ENCODE measurements around the gene KRTAP19-8. TPM values are rescaled to one million over a fixed set of nuclear protein-coding genes. Genes with fewer than 3 reads are reported as not detected.

KRTAP19-8 gene
- polyA plus RNA-seq, 1 of the 3 experiments (the other 2 are of a cell fraction) = not detected

DNA sequence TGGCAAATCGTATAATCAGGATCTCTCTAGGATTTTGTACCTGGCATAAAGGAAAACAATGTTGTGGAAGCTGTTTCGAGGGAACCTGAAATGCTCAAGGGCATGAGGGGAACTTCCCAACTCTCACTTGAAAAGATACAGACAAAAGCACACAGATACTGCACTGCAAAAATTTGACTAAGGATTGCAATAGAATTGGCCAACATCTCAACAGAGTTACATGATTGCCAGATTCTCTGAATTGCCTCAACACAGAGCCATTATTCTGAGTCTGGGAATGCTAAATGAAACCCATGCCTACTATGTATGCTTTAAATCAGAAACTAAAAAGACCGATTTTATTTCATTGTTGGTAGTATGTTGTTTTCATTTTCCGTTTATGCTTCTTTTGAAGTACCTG lies 16.0 kb downstream of the KRTAP19-8 start:
- H3K4me2 ChIP-seq = no peak overlapping the region
- no peak overlapping the region for H3K4me3 ChIP-seq (ENCODE audit: low read depth in 2 of 2, low read length in 1 of 2)
- no peaks in the 10 kb centered on the region for H4K20me1 ChIP-seq (ENCODE audit: insufficient read depth)
- no peaks in the 10 kb centered on the region for H3K79me2 ChIP-seq (ENCODE audit: insufficient read depth)
- no peaks in the 10 kb centered on the region for H3K36me3 ChIP-seq (replicated peaks in 1 of 2; ENCODE audit: control insufficient read depth in 1 of 2, insufficient read depth in 2 of 2, low read length in 1 of 2)
- ChIA-PET CTCF (no interaction called here), POLR2A (no interaction called here)
- H3F3A ChIP-seq (replicated peaks; ENCODE audit: insufficient read depth) = no peaks in the 10 kb centered on the region
- DNase-seq = no peak
- no peaks in the 10 kb centered on the region for H3K9me2 ChIP-seq
- no peak overlapping the region for H2AFZ ChIP-seq (ENCODE audit: low read depth)
- TF ChIP-seq NFIC (IDR thresholded peaks at IDR 0.05; ENCODE audit: borderline replicate concordance) = no peak
- TF ChIP-seq TEAD4 (IDR thresholded peaks at IDR 0.05; ENCODE audit: borderline replicate concordance, insufficient read depth) = no peak
- TF ChIP-seq PBX3 (IDR thresholded peaks at IDR 0.05) = no peak
- TF ChIP-seq EP300 (IDR thresholded peaks at IDR 0.05; ENCODE audit: borderline replicate concordance in 1 of 2, low read depth in 1 of 2, low read length in 1 of 2) = no peak
- TF ChIP-seq, protein P1, sequence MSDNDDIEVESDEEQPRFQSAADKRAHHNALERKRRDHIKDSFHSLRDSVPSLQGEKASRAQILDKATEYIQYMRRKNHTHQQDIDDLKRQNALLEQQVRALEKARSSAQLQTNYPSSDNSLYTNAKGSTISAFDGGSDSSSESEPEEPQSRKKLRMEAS (IDR thresholded peaks at IDR 0.05; ENCODE audit: low read depth) = no peak
- TF ChIP-seq ELF1 (IDR thresholded peaks at IDR 0.05) = no peak
- no peak for TF ChIP-seq MXI1 (IDR thresholded peaks at IDR 0.05; ENCODE audit: low read depth, low read length)
- TF ChIP-seq, protein P2, sequence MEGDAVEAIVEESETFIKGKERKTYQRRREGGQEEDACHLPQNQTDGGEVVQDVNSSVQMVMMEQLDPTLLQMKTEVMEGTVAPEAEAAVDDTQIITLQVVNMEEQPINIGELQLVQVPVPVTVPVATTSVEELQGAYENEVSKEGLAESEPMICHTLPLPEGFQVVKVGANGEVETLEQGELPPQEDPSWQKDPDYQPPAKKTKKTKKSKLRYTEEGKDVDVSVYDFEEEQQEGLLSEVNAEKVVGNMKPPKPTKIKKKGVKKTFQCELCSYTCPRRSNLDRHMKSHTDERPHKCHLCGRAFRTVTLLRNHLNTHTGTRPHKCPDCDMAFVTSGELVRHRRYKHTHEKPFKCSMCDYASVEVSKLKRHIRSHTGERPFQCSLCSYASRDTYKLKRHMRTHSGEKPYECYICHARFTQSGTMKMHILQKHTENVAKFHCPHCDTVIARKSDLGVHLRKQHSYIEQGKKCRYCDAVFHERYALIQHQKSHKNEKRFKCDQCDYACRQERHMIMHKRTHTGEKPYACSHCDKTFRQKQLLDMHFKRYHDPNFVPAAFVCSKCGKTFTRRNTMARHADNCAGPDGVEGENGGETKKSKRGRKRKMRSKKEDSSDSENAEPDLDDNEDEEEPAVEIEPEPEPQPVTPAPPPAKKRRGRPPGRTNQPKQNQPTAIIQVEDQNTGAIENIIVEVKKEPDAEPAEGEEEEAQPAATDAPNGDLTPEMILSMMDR (IDR thresholded peaks at IDR 0.05) = no peak
- TF ChIP-seq, protein P3, sequence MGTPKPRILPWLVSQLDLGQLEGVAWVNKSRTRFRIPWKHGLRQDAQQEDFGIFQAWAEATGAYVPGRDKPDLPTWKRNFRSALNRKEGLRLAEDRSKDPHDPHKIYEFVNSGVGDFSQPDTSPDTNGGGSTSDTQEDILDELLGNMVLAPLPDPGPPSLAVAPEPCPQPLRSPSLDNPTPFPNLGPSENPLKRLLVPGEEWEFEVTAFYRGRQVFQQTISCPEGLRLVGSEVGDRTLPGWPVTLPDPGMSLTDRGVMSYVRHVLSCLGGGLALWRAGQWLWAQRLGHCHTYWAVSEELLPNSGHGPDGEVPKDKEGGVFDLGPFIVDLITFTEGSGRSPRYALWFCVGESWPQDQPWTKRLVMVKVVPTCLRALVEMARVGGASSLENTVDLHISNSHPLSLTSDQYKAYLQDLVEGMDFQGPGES (IDR thresholded peaks at IDR 0.05; ENCODE audit: low read depth, low read length) = no peak
- peaks cover 8% of the 10 kb centered on the region; the same call in 1 of the 2 replicates for H3K27me3 ChIP-seq (ENCODE audit: insufficient read depth)
- H3K9ac ChIP-seq = no peak overlapping the region
- no peaks in the 10 kb centered on the region for H3K9me3 ChIP-seq
- H3K27ac ChIP-seq (ENCODE audit: low read depth in 2 of 2, low read length in 1 of 2) = no peak overlapping the region
- H3K4me1 ChIP-seq (ENCODE audit: control insufficient read depth in 1 of 2, insufficient read depth in 2 of 2, low read depth in 1 of 2, low read length in 1 of 2) = no peaks in the 10 kb centered on the region
- 0% methylated on average over 4 of the region's 4 CpGs for WGBS (ENCODE audit: low lambda C conversion rate)

DNA sequence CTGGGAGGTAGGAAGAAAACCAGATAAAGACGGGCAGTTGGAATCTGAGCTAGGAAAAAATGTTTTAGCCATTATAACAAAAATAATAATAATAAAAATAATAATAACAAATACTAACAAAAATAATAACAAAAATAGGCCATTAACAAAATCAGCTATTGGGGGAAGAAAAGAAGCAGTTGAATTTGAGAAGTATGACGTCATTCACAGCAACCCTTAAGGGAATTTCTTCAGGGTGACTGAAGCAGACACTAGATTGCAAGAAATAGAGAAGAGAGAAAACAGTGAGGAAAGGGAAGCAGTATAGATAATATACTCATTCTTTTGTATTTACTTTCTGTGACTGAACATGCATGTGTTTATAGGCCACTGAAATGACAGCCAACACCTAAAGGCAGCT lies 20.0 kb downstream of the KRTAP19-8 start:
- H4K20me1 ChIP-seq (ENCODE audit: insufficient read depth) = no peaks in the 10 kb centered on the region
- WGBS (ENCODE audit: low lambda C conversion rate) = 3% methylated on average over 2 of the region's 2 CpGs
- no peaks in the 10 kb centered on the region for H3F3A ChIP-seq (replicated peaks; ENCODE audit: insufficient read depth)
- H3K79me2 ChIP-seq (ENCODE audit: insufficient read depth) = no peaks in the 10 kb centered on the region
- no peak overlapping the region for H3K4me3 ChIP-seq (ENCODE audit: low read depth in 2 of 2, low read length in 1 of 2)
- no peaks in the 10 kb centered on the region for H3K9me2 ChIP-seq
- H2AFZ ChIP-seq (ENCODE audit: low read depth) = no peak overlapping the region
- CTCF ChIA-PET = interaction anchor here (0.7 to 1.3 kb wide), 4 partner anchors 13 to 69 kb away, joined by 3 read pairs; no protein-coding TSS in a partner anchor
- no peak for DNase-seq
- no peaks in the 10 kb centered on the region for H3K36me3 ChIP-seq (replicated peaks in 1 of 2; ENCODE audit: control insufficient read depth in 1 of 2, insufficient read depth in 2 of 2, low read length in 1 of 2)
- no peak overlapping the region for H3K27ac ChIP-seq (ENCODE audit: low read depth in 2 of 2, low read length in 1 of 2)
- H3K4me2 ChIP-seq = no peak overlapping the region
- no peak overlapping the region for H3K9ac ChIP-seq
- TF ChIP-seq PBX3 (IDR thresholded peaks at IDR 0.05) = no peak
- no peak for TF ChIP-seq SIN3A (IDR thresholded peaks at IDR 0.05; ENCODE audit: borderline replicate concordance, low read depth, low read length)
- no peaks in the 10 kb centered on the region for H3K4me1 ChIP-seq (ENCODE audit: control insufficient read depth in 1 of 2, insufficient read depth in 2 of 2, low read depth in 1 of 2, low read length in 1 of 2)
- POLR2A ChIA-PET = no interaction called here
- H3K27me3 ChIP-seq (ENCODE audit: insufficient read depth) = peaks cover 4% of the 10 kb centered on the region; the same call in 1 of the 2 replicates
- H3K9me3 ChIP-seq = no peaks in the 10 kb centered on the region

Measured in SK-N-SH (cell line).